Activated CD8-positive, alpha-beta memory T cell treated with anti-CD3 and anti-CD28 coated beads, Interleukin-2, amount 10 ng/mL, durations not matched to agents 7 days and 5 days (primary cell): Measurements from ENCODE around the gene ZBTB20. TPM values are rescaled to one million over a fixed set of nuclear protein-coding genes. Genes with fewer than 3 reads are reported as not detected.

Experiments
- ATAC-seq: fragments of 150-1000 bp; cut with Tn5 transposase; one replicate; pipeline ENCODE4 v1.10.0; 2021; ENCODE audit warnings: moderate library complexity
- CTCF ChIA-PET: fragments of 350-600 bp; sonication (Branson Sonifier 250); formaldehyde crosslinking; loops from one replicate; lab custom pipeline; 2021; ENCODE audit warnings: antibody characterized with exemption; lab: Charles Lee
- DNase-seq: peaks from one replicate; pipeline ENCODE4 v3.0.0-alpha.2; 2020
- H3K27ac Mint-ChIP-seq: one replicate; pipeline ENCODE4 v1.8.0; 2021; ENCODE audit warnings: mild to moderate bottlenecking, mixed read lengths
- H3K27me3 Mint-ChIP-seq: one replicate; pipeline ENCODE4 v1.8.0; 2021; ENCODE audit warnings: mixed read lengths
- H3K36me3 Mint-ChIP-seq: one replicate; pipeline ENCODE4 v1.8.0; 2021; ENCODE audit warnings: mild to moderate bottlenecking, mixed read lengths
- H3K4me1 Mint-ChIP-seq: one replicate; pipeline ENCODE4 v1.8.0; 2021; ENCODE audit warnings: mixed read lengths
- H3K4me3 Mint-ChIP-seq: one replicate; pipeline ENCODE4 v1.8.0; 2021; ENCODE audit warnings: mild to moderate bottlenecking, moderate library complexity, mixed read lengths
- H3K9me3 Mint-ChIP-seq: one replicate; pipeline ENCODE4 v1.8.0; 2022; ENCODE audit warnings: low read depth, mixed read lengths
- total RNA-seq, 2 experiments: library from RNA; stranded (reverse); gene quantifications; one replicate each; pipeline ENCODE4 v1.2.3, GENCODE V29; 2021

Gene ZBTB20
- total RNA-seq, 2 experiments from 2014 or later: 5.6 to 10.2 TPM

DNA sequence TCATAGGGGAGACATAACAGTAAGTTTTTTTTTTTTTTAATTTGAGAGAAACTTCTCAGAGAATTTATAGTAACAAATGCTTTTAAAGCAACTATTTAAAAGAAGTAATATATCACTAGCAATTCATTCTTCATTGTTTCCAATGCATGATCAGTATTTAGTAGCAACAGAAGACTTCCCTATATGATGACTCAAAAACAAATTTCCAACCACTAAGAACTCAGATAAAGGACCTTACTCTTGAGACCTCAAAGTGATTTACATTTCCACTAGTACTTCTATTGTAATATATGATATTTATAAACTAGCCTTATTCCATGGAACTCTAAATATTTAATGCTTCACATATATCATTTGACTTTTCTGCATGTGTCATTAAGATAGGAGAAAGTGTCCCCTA, 356.3 kb downstream of the ZBTB20 start:
- Mint-ChIP-seq H3K27ac (no peak overlapping the region), H3K27me3 (no peaks in the 10 kb centered on the region), H3K4me1 (no peaks in the 10 kb centered on the region), H3K4me3 (no peak overlapping the region), H3K9me3 (no peaks in the 10 kb centered on the region), H3K36me3 (peaks cover 1% of the 10 kb centered on the region)
- no peak for ATAC-seq
- DNase-seq: no peak
- CTCF ChIA-PET: interaction anchor here (0.7 kb wide), 1 partner anchor 535 kb away, joined by 3 read pairs; no protein-coding TSS in a partner anchor

DNA sequence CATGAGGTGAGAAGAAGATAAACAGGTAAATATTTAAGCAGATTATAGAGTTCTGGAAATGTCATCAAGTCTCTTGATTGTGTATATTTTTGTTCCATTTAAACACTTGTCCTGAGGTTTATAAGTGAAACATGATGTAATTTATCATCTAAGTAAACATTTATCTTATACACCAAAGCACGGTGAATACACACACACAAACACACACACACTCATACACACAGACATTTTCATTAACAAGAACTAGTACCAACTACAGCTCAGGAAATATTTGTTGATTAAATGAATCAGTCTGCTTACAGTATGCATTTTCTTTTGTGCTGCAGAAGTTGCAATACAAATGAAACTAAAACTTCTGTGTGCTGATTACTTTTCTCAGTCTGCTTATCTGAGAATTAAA, 357.3 kb downstream of the ZBTB20 start:
- DNase-seq (no peak), ATAC-seq (no peak)
- H3K36me3 Mint-ChIP-seq: peaks cover 1% of the 10 kb centered on the region
- H3K4me3 Mint-ChIP-seq: no peak overlapping the region
- H3K27me3 Mint-ChIP-seq: no peaks in the 10 kb centered on the region
- H3K27ac Mint-ChIP-seq: no peak overlapping the region
- H3K9me3 Mint-ChIP-seq: no peaks in the 10 kb centered on the region
- H3K4me1 Mint-ChIP-seq: no peaks in the 10 kb centered on the region
- CTCF ChIA-PET: no interaction called here

DNA sequence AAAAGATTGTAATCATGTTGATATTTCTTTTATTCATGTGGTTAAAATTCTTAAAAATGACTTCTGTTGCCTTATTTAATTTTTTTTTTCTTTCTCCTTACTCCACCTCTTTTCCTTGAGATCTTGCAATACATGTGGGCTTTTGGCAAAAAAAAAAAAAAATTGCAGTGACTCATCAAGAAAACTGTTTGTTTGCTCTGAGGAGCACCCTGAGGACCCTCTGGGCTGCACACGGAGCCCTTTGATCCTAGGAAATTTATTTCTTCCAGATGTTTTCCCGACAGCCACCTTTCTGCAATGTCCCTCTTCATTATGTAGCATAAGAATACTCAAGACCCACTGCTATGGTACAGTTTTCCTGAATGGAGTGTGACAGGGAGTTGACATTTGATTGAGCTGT, 371.7 kb downstream of the ZBTB20 start:
- ATAC-seq: no peak
- CTCF ChIA-PET: no interaction called here

DNA sequence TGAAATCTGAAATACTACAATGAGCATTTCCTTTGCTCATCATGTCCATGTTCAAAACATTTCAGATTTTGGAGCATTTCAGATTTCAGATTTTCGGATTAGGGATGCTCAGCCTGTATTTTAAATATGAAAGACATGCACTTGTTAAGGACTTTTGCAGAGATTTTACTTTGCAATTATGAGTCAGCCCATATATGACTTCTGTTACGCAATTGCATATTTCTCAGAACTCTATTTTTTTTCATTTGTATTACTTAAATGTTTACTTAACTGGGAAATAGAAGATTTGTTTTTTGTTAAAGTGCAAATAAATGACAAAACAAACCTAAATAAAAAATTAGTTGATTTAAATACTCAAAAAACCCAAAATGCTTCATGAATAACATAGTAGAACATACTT, 376.2 kb downstream of the ZBTB20 start:
- DNase-seq (no peak), ATAC-seq (no peak)
- Mint-ChIP-seq H3K9me3 (peaks cover 21% of the 10 kb centered on the region), H3K27me3 (no peaks in the 10 kb centered on the region), H3K4me1 (no peaks in the 10 kb centered on the region), H3K4me3 (no peak overlapping the region), H3K36me3 (peaks cover 14% of the 10 kb centered on the region), H3K27ac (no peak overlapping the region)
- CTCF ChIA-PET: no interaction called here

More for the DNA sequence above, 371.7 kb downstream of the ZBTB20 start:
- H3K27me3 Mint-ChIP-seq: no peaks in the 10 kb centered on the region
- no peak overlapping the region for H3K27ac Mint-ChIP-seq
- no peaks in the 10 kb centered on the region for H3K4me1 Mint-ChIP-seq
- H3K36me3 Mint-ChIP-seq: peaks cover 13% of the 10 kb centered on the region
- H3K4me3 Mint-ChIP-seq: no peak overlapping the region
- no peak for DNase-seq
- peaks cover 19% of the 10 kb centered on the region for H3K9me3 Mint-ChIP-seq

DNA sequence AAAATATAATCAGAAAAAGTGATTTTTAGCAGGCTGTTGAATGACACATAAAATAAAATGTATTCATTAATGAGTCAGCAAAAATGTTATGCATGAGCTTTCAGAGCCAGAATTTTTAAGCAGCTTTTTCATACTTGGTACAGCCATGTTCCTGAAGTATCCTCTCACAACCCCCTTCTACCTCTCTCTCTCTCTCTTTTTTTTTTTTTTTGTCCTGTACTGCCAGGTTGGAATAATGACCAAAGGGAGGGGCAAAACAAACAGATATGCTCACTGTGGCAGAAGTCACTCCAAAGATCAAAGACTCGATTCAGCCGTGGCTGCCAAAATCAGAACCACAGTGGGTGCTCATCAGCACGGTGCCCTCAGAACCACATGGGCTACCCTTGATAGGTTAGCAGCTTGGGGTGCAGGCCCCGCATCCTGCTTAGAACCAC, 383.0 kb downstream of the ZBTB20 start:
- no peak for DNase-seq
- Mint-ChIP-seq H3K9me3 (no peaks in the 10 kb centered on the region), H3K4me3 (no peak overlapping the region), H3K36me3 (peaks cover 1% of the 10 kb centered on the region), H3K27me3 (no peaks in the 10 kb centered on the region), H3K27ac (no peak overlapping the region), H3K4me1 (no peaks in the 10 kb centered on the region)
- ATAC-seq: no peak
- CTCF ChIA-PET: no interaction called here

DNA sequence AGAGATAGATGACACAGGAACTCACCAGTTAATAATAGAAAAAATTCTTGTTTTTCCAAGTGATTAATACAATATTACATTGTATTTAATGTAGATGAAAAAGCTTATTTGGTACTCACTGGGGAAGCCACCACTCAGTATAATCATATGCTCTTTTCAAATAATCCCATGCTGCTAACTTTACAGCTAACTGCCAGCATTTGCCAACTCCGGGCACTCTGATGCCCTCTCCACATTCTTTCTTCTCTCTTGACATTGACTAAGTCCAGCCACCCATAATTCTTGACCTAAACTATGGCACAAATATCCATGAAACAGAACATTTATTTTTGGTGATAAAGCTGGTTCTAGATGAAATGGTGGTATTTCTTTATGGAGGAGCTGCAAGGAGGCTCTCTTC, 384.9 kb downstream of the ZBTB20 start:
- Mint-ChIP-seq H3K27ac (no peak overlapping the region), H3K9me3 (no peaks in the 10 kb centered on the region), H3K27me3 (no peaks in the 10 kb centered on the region), H3K4me1 (no peaks in the 10 kb centered on the region), H3K36me3 (peaks cover 1% of the 10 kb centered on the region), H3K4me3 (no peak overlapping the region)
- CTCF ChIA-PET: no interaction called here
- DNase-seq (no peak), ATAC-seq (no peak)

DNA sequence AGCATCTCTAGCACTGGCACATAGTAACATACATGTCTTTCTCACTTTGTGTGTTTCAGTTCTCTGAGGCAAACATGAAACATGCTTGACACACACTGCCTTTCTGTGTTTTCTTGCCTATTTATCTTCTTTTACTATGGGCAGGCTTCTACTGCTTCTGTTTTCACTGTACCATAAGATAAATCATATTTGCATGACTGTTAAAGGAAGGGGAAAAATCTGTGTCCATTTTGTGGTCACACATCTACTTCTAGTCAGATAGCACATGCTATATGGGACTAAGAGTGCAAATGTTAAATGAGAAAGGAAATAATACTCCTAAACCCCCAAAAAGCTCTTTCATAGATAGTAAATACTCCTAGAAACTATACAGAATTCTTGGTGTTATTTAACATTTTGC, 386.4 kb downstream of the ZBTB20 start:
- no peak overlapping the region for H3K27ac Mint-ChIP-seq
- H3K27me3 Mint-ChIP-seq: no peaks in the 10 kb centered on the region
- ATAC-seq: no peak
- no peaks in the 10 kb centered on the region for H3K9me3 Mint-ChIP-seq
- H3K36me3 Mint-ChIP-seq: no peaks in the 10 kb centered on the region
- DNase-seq: no peak
- no peak overlapping the region for H3K4me3 Mint-ChIP-seq
- H3K4me1 Mint-ChIP-seq: no peaks in the 10 kb centered on the region
- CTCF ChIA-PET: no interaction called here

DNA sequence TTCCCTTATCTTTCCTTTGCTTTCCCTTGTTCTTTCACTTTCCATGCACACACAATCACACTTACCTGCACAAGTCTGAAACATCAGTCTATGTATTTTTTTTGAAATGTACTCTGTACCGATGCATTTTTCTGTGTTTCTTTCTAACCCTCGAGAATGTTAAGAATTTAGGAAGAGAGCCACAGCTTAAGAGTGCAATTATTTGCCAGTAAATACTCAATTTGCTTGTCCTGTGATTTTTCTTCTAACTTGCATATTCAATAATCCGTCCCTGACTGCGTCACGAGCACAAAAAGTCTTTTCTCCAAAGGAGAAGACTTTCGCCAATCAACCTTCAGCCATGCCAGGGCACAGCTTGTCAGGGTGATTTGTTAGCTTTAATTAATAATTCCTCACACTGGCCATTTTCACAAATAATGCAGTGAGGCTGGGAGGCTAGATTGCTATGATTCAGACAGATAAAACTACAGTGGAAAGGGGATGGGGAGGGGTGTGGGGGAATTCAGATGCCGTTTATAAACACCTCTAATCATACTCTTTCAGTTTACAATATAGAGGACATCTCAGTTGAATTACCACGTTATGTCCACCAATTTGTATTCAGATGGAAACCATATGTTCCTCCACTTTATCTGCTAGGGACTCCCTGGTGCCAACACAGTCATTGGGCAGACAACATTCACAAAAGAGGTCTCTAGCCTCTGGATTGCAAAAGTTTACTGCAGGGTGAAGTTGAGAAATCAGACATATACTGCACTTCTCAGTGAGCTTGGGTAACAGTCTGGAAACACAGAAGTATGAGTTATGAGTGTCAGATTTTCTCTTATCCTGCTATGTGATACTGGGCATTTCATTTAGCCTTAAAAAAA, 388.0 kb downstream of the ZBTB20 start:
- Mint-ChIP-seq H3K27ac (no peak overlapping the region), H3K4me1 (no peaks in the 10 kb centered on the region), H3K4me3 (no peak overlapping the region), H3K9me3 (no peaks in the 10 kb centered on the region), H3K36me3 (no peaks in the 10 kb centered on the region), H3K27me3 (no peaks in the 10 kb centered on the region)
- DNase-seq (no peak), ATAC-seq (no peak)
- CTCF ChIA-PET: no interaction called here

DNA sequence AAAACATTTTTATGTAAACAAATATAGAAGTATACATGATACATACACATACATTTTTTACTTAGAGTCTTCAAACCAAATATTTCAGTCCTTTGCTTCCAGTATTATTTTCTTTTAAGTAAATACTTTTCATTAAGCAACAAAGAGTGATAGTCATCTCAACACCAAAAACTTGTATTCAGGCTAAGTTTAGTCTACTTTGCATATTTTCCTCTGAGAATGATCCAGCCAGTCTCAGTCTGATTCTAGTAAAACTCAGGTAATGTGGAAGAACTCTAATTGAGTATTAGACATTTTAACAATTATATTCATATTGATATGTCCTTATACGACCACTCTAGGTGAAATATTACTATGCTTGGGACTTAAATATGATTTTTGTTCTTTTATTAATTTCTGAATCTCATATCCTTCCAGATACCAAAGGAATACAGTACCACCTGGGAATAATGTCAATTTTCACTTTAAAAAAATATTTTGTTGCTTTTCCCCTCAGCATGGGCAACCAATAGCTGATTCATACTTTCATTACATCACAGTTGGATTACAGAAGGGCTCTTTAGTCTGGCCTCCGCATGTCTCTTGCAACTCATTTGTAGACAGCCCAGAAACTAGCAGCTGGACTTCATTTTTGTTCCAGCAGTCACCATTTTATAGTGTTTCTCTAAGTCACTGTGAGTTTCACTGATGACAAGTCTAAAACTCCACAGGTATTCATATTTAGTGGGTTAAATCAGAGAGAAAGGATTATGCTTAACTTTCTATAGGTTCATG, 390.4 kb downstream of the ZBTB20 start:
- ATAC-seq: no peak
- Mint-ChIP-seq H3K9me3 (no peaks in the 10 kb centered on the region), H3K27me3 (no peaks in the 10 kb centered on the region), H3K4me3 (no peak overlapping the region), H3K27ac (no peak overlapping the region), H3K4me1 (no peaks in the 10 kb centered on the region), H3K36me3 (no peaks in the 10 kb centered on the region)
- CTCF ChIA-PET: no interaction called here
- DNase-seq: no peak

DNA sequence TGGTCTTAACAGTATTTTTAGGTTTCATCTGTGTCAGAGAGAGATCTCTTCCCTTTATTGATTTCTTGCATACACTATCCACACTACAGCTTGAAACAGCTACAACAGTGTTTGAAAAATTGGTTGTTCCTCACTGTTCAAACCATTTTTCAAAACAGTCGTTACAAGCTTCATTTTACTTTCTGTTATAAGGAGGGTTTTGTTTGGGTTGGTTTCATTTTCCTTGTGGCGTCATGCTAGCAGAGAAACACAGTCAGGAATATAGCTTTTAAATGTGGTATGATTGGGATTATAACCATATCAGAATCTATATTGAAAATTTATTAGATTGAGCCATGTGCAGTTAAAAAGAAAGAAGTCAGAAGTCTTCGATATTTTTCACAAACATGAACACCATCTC, 400.6 kb downstream of the ZBTB20 start:
- Mint-ChIP-seq H3K4me1 (peaks cover 35% of the 10 kb centered on the region), H3K9me3 (no peaks in the 10 kb centered on the region), H3K4me3 (peak overlapping the region; percentile 69), H3K27me3 (no peaks in the 10 kb centered on the region), H3K36me3 (peaks cover 3% of the 10 kb centered on the region), H3K27ac (peak overlapping the region; percentile 82)
- peak; percentile 72 for ATAC-seq
- no peak for DNase-seq
- CTCF ChIA-PET: no interaction called here

DNA sequence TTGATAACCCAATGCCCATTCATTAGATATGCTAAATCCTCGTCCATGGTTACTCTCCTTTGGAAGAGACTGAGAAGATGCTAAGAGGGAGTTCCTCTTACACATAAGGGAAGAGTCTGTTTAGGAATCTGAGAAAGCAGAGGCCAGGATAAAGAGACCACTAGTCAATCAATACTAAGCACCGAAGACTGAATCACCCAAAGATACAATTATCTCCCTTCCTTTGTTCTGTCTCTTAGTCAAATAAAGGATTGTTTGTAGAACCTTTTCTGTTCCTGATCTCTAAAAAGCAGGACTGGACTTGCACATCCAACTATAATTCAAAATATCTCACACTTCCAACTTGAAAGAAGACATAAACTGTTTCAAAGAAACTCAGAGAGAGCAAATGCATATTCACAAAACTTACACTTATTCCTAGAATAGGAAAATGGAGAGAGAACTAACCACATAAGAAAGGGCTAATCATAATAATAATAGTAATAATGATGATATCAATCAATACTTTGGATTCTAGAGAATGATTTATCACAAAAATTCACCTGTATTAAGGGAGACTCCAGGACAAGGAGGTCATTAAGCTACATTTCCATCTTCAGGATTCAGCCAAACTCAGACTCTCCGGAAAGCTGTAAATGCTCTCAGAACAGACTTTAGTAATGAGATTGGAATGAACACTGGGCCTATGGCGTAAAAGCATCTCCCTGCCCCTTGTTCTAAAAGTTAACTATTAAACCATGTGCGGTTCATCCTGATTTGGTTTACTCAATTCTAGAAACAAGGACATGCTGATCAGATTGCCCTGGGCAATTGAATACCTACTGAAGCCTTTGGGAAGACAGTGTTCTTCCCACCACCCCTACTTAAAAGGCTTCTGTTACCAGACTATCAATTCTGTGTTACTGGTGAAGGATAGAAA, 401.5 kb downstream of the ZBTB20 start:
- H3K4me3 Mint-ChIP-seq: no peak overlapping the region
- DNase-seq (no peak), ATAC-seq (no peak)
- H3K27ac Mint-ChIP-seq: no peak overlapping the region
- no peaks in the 10 kb centered on the region for H3K27me3 Mint-ChIP-seq
- CTCF ChIA-PET: no interaction called here
- peaks cover 35% of the 10 kb centered on the region for H3K4me1 Mint-ChIP-seq
- peaks cover 3% of the 10 kb centered on the region for H3K36me3 Mint-ChIP-seq
- H3K9me3 Mint-ChIP-seq: no peaks in the 10 kb centered on the region

DNA sequence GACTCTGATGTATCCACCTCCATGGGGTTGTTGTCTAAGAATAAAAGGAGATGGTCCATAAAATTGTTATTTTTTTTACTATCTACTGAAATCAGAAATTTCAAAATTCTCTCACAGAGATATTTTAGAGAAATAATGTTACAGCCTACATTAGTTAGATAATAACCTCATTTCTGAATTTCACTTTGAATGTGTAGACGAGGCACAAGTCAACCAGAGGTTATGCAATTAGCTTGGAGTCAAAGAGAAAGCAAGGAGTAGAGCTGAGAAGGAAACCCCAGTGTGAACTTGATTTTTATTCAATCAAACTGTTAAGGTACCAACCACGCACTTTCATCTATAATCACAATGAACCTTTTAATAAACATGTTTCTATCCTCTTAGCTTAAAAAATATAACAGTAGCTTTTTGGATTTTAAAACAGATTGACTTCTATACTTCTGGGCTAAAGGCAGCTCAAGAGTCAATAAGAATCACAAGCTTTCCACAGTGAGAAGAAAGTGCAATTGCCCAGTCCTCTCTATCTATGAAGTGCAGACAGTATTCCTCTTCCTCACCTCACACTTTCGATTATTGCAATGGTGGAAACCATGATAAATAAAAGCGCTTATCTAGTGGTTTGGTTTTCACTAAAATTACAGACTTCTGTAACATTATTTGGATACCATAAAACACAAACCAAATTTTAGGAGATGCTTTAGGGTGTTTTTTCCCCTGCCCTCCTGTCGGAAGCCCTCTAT, 403.2 kb downstream of the ZBTB20 start:
- H3K27me3 Mint-ChIP-seq: no peaks in the 10 kb centered on the region
- CTCF ChIA-PET: no interaction called here
- H3K27ac Mint-ChIP-seq: no peak overlapping the region
- DNase-seq: no peak
- peaks cover 3% of the 10 kb centered on the region for H3K36me3 Mint-ChIP-seq
- no peak overlapping the region for H3K4me3 Mint-ChIP-seq
- ATAC-seq: no peak
- H3K4me1 Mint-ChIP-seq: peaks cover 35% of the 10 kb centered on the region
- H3K9me3 Mint-ChIP-seq: no peaks in the 10 kb centered on the region

DNA sequence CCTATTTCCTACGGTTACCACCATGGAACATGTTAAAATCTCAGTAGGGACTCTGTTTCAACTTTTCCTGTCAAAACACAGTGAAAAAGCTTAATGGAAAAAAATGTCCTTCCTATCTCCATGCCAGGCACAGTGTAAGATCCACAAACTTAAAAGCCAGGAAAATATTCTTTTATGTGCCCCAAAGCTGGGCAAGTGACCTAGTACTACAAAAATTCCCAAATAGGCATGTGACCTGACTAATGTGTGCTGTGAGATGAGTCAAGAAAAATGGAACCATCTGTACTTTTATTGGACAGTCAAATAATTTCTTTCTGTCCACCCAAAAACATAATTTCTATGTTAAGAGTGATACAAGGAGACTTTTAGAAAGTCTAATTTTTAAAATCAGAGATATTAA, 406.0 kb downstream of the ZBTB20 start:
- Mint-ChIP-seq H3K36me3 (peaks cover 4% of the 10 kb centered on the region), H3K4me1 (peaks cover 18% of the 10 kb centered on the region), H3K4me3 (no peak overlapping the region), H3K27me3 (no peaks in the 10 kb centered on the region), H3K27ac (no peak overlapping the region), H3K9me3 (no peaks in the 10 kb centered on the region)
- ATAC-seq (no peak), DNase-seq (no peak)
- CTCF ChIA-PET: no interaction called here
